SU-DHL-6 (cell line): ENCODE measurements around the gene DIAPH1.

Experiments
- CTCF ChIP-seq: fragments of 200-600 bp; sonication (generic); IDR thresholded peaks from one replicate; pipeline ENCODE4 v1.5.1; 2017; ENCODE audit warnings: antibody characterized with exemption, mild to moderate bottlenecking, low read length, moderate library complexity; ENCODE audit not compliant: insufficient read depth, poor library complexity, severe bottlenecking
- EZH2phosphoT487 ChIP-seq: fragments of 200-600 bp; sonication (generic), shearing (Covaris generic); conservative IDR thresholded peaks from 2 replicates; pipeline ENCODE4 v1.6.1; 2018; ENCODE audit warnings: mild to moderate bottlenecking, antibody characterized with exemption, low read length, moderate library complexity, mixed read lengths

DNA sequence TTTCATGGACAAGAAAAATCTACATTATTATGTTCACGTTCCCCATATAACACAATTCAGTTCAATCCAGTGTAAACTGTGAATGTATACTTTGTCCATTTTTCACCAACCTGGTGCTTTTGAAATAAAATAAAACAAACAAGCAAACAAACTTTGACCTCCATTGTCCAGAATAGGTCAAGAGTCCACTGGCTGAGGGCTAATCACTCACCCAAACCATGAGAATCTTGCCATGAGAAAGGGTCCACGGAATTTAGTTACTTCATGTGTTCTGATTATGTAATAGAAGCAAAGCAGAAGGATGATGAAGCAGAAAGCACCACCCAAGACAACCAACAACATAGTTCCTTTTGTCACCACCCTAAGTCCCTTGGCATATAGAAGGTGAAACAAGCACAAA is 28.7 kb downstream of the DIAPH1 start:
- TF ChIP-seq EZH2phosphoT487 (no peak), CTCF (no peak)
